ENCODE data around the gene SFI1. TPM values are rescaled to one million over a fixed set of nuclear protein-coding genes. Genes with fewer than 3 reads are reported as not detected.

SFI1 gene
- total and polyA plus RNA-seq, 4 donors = 14.0 to 46.0 (median 32.7) TPM

- ATAC-seq (ENCODE audit: insufficient read depth, low FRiP score) = no peak
- Histone ChIP-seq H3K27me3 (ENCODE audit: control insufficient read depth in 3 of 3, insufficient read depth in 3 of 3, low read length in 2 of 3) (no peaks in the 10 kb centered on the region), H3K4me1 (ENCODE audit: control insufficient read depth in 5 of 5, insufficient read depth in 5 of 5, low read length in 5 of 5) (peaks cover 0 to 9% (median 8%) of the 10 kb centered on the region in 5 donors), H3K27ac (ENCODE audit: low read depth in 1 of 2, low read length in 1 of 2) (peak overlapping the region; percentile 46 to 71), H3K9ac (ENCODE audit: insufficient read depth in 1 of 2, low read length in 2 of 2) (no peak overlapping the region), H3K36me3 (ENCODE audit: control insufficient read depth in 4 of 4, insufficient read depth in 4 of 4, low read length in 4 of 4) (peaks cover 0 to 3% (median under 1%) of the 10 kb centered on the region in 4 donors), H3K4me3 (peak overlapping the region; percentile 61), H3K9me3 (ENCODE audit: control insufficient read depth in 4 of 4, insufficient read depth in 3 of 4, low read length in 3 of 4) (no peaks in the 10 kb centered on the region)
- no peak for TF ChIP-seq CTCF (IDR thresholded peaks at IDR 0.05; ENCODE audit: control extremely low read depth, extremely low read depth)
- 60 to 63% methylated on average over 8 of the region's 8 CpGs for WGBS, 2 donors
- no peak for DNase-seq
Observed at GRCh38 chr22:31662668-31663037, 166.3 kb downstream of the SFI1 start.

Small RNA genes within 50 kb of the gene (small RNA-seq; reads per million reads assigned to genes)
- gene AL096701.2 (ENCODE audit: low replicate concordance) (not detected), gene RNU6-28P (ENCODE audit: low replicate concordance) (not detected)

Other genes starting within 250 kb of the SFI1 start
- 10 to 100 TPM; 25.4 to 47.1 TPM for gene PIK3IP1, start 204.0 kb upstream of the SFI1 start, total RNA-seq
- gene PIK3IP1, start 204.0 kb upstream of the SFI1 start, polyA plus RNA-seq = 10 to 100 TPM; 11.5 to 34.0 TPM
- 10 to 100 TPM; 35.0 to 35.4 TPM for gene PATZ1, start 150.2 kb upstream of the SFI1 start, total RNA-seq
- 10 to 100 TPM; 12.6 to 24.2 TPM for gene PATZ1, start 150.2 kb upstream of the SFI1 start, polyA plus RNA-seq
- gene DRG1, start 96.9 kb upstream of the SFI1 start, total RNA-seq = 10 to 100 TPM; 43.3 to 47.1 TPM
- 10 to 100 TPM; 39.6 to 40.5 TPM for gene DRG1, start 96.9 kb upstream of the SFI1 start, polyA plus RNA-seq
- 10 to 100 TPM; 14.3 to 25.5 TPM for gene EIF4ENIF1, start 6.7 kb upstream of the SFI1 start, total RNA-seq
- gene EIF4ENIF1, start 6.7 kb upstream of the SFI1 start, polyA plus RNA-seq = 10 to 100 TPM in 1 of 2 donors, 1 to 10 TPM in 1; 9.3 to 12.9 TPM
- gene PISD, start 165.7 kb downstream of the SFI1 start, total RNA-seq = 10 to 100 TPM; 25.7 to 94.6 TPM
- gene PISD, start 165.7 kb downstream of the SFI1 start, polyA plus RNA-seq = 10 to 100 TPM; 35.2 to 58.4 TPM